IMR-90 (cell line): ENCODE measurements around the gene NETO2. TPM values are rescaled to one million over a fixed set of nuclear protein-coding genes. Genes with fewer than 3 reads are reported as not detected.

Experiments used
- ATAC-seq: fragments of 200-7000 bp; cut with Tn5 transposase; 2 replicates; pipeline ENCODE4 v1.9.1; 2020; ENCODE audit warnings: low read depth, mild to moderate bottlenecking, moderate library complexity
- BruUV-seq: library from RNA; stranded (reverse); fragments of 400-500 nt; replicated peaks from 2 replicates; lab custom pipeline; 2021; lab: Mats Ljungman, UMichigan
- CTCF ChIA-PET: fragments of 300-600 bp; formaldehyde crosslinking; extraction: SDS; loops from one replicate; lab custom pipeline; 2021; ENCODE audit warnings: antibody characterized with exemption; lab: Yijun Ruan, JAX
- POLR2A ChIA-PET: fragments of 300-600 bp; sonication (Branson Sonifier 250); formaldehyde crosslinking; loops from one replicate; lab custom pipeline; 2022; ENCODE audit warnings: antibody characterized with exemption; ENCODE audit not compliant: unreplicated experiment; lab: Charles Lee
- DNase-seq: peaks from one replicate; pipeline ENCODE4 v3.0.0; 2013
- H2AFZ ChIP-seq: replicated peaks from 2 replicates; pipeline ENCODE3; 2013; ENCODE audit warnings: low read length, mild to moderate bottlenecking; ENCODE audit not compliant: poor library complexity
- H2AK5ac ChIP-seq: 2 replicates; pipeline ENCODE4 v1.6.1; 2013; ENCODE audit warnings: low read depth, low read length, inconsistent platforms
- H2AK9ac ChIP-seq: replicated peaks from 2 replicates; pipeline ENCODE3; 2013; ENCODE audit warnings: mild to moderate bottlenecking, low read depth, low read length, moderate library complexity; ENCODE audit not compliant: poor library complexity
- H2BK120ac ChIP-seq: 2 replicates; pipeline ENCODE4 v1.6.1; 2013; ENCODE audit warnings: low read depth, low read length, inconsistent platforms
- H2BK15ac ChIP-seq: 3 replicates; pipeline ENCODE4 v1.6.1; 2013; ENCODE audit warnings: low read depth, low read length, inconsistent platforms
- H2BK20ac ChIP-seq: 2 replicates; pipeline ENCODE4 v1.6.1; 2013; ENCODE audit warnings: low read depth, mild to moderate bottlenecking, inconsistent platforms, low read length, moderate library complexity
- H2BK5ac ChIP-seq: 2 replicates; pipeline ENCODE4 v1.6.1; 2013; ENCODE audit warnings: mild to moderate bottlenecking, low read depth, low read length, inconsistent platforms; ENCODE audit not compliant: poor library complexity, severe bottlenecking
- H3K14ac ChIP-seq: replicated peaks from 2 replicates; pipeline ENCODE4 v1.6.1; 2013; ENCODE audit warnings: low read depth, low read length, inconsistent platforms
- H3K18ac ChIP-seq: 2 replicates; pipeline ENCODE4 v1.6.1; 2013; ENCODE audit warnings: low read depth, low read length, control low read depth
- H3K23ac ChIP-seq: 2 replicates; pipeline ENCODE4 v1.6.1; 2013; ENCODE audit warnings: low read depth, low read length, inconsistent platforms
- H3K27ac ChIP-seq: 2 replicates; pipeline ENCODE4 v1.5.1; 2013; ENCODE audit warnings: mild to moderate bottlenecking, control low read depth, low read length; ENCODE audit not compliant: insufficient read depth
- H3K27me3 ChIP-seq: 2 replicates; pipeline ENCODE4 v1.6.1; 2013; ENCODE audit warnings: low read length; ENCODE audit not compliant: control insufficient read depth, insufficient read depth
- H3K36me3 ChIP-seq: 2 replicates; pipeline ENCODE4 v1.6.1; 2013; ENCODE audit warnings: low read length, mixed read lengths; ENCODE audit not compliant: control insufficient read depth, insufficient read depth
- H3K4ac ChIP-seq: 2 replicates; pipeline ENCODE4 v1.6.1; 2013; ENCODE audit warnings: low read depth, low read length, inconsistent platforms
- H3K4me1 ChIP-seq: 2 replicates; pipeline ENCODE4 v1.6.1; 2013; ENCODE audit warnings: low read length, mixed read lengths; ENCODE audit not compliant: control insufficient read depth, insufficient read depth
- H3K4me2 ChIP-seq: 2 replicates; pipeline ENCODE4 v1.6.1; 2013; ENCODE audit warnings: low read depth, mild to moderate bottlenecking, control low read depth, low read length, moderate library complexity
- H3K4me3 ChIP-seq: 2 replicates; pipeline ENCODE4 v1.5.1; 2013; ENCODE audit warnings: low read depth, mild to moderate bottlenecking, control low read depth, low read length, moderate library complexity; ENCODE audit not compliant: insufficient read depth
- H3K56ac ChIP-seq: 2 replicates; pipeline ENCODE4 v1.6.1; 2013; ENCODE audit warnings: low read length, inconsistent platforms; ENCODE audit not compliant: insufficient read depth; ENCODE audit errors: extremely low read depth
- H3K79me1 ChIP-seq, 2 experiments: 2 replicates each; pipeline ENCODE4 v1.6.1; 2013; ENCODE audit warnings: low read length in 2 of 2, inconsistent platforms in 1 of 2, low read depth in 1 of 2
- H3K9ac ChIP-seq: 2 replicates; pipeline ENCODE4 v1.6.1; 2013; ENCODE audit warnings: low read depth, low read length, control low read depth
- H3K9me1 ChIP-seq: 2 replicates; pipeline ENCODE4 v1.6.1; 2013; ENCODE audit warnings: low read length, inconsistent platforms; ENCODE audit not compliant: insufficient read depth
- H3K9me3 ChIP-seq: 2 replicates; pipeline ENCODE4 v1.6.1; 2013; ENCODE audit warnings: low read length; ENCODE audit not compliant: control insufficient read depth, insufficient read depth
- H4K20me1 ChIP-seq: 2 replicates; pipeline ENCODE4 v1.6.1; 2013; ENCODE audit warnings: low read length, inconsistent platforms; ENCODE audit not compliant: insufficient read depth
- H4K5ac ChIP-seq: 2 replicates; pipeline ENCODE4 v1.6.1; 2013; ENCODE audit warnings: mild to moderate bottlenecking, low read depth, low read length, control low read depth
- H4K8ac ChIP-seq, 2 experiments: 2 replicates each; pipeline ENCODE4 v1.6.1; 2013; ENCODE audit warnings: low read depth in 2 of 2, low read length in 2 of 2, control low read depth in 1 of 2, inconsistent platforms in 1 of 2
- H4K91ac ChIP-seq: 2 replicates; pipeline ENCODE4 v1.6.1; 2013; ENCODE audit warnings: low read depth, low read length, inconsistent platforms; ENCODE audit not compliant: insufficient read depth
- CHD1 ChIP-seq: IDR thresholded peaks from 2 replicates; pipeline ENCODE4 v1.6.1; 2012; ENCODE audit warnings: low read depth, low read length, improper control_type of control experiment
- POLR2A ChIP-seq: IDR thresholded peaks from 2 replicates; pipeline ENCODE4 v1.6.1; 2012; ENCODE audit warnings: mild to moderate bottlenecking, low read depth, low read length
- RAD21 ChIP-seq: IDR thresholded peaks from 2 replicates; pipeline ENCODE4 v1.6.1; 2012; ENCODE audit warnings: low read length, improper control_type of control experiment
- RFX5 ChIP-seq: IDR thresholded peaks from 2 replicates; pipeline ENCODE4 v1.8.0; 2012; ENCODE audit warnings: low read depth, mild to moderate bottlenecking, low read length, moderate library complexity
- SMC3 ChIP-seq: fragments of 150-350 bp; IDR thresholded peaks from 2 replicates; pipeline ENCODE4 v1.6.1; 2016; ENCODE audit warnings: low read depth, mild to moderate bottlenecking, antibody characterized with exemption, low read length, moderate library complexity
- WGBS, 2 experiments: methylation state at CpG; one replicate each; pipeline versions ENCODE4 v1.1.5 to v1.1.7; 2013; ENCODE audit warnings: missing lambda C conversion rate in 2 of 2; ENCODE audit not compliant: insufficient read length in 1 of 2; ENCODE audit errors: extremely low coverage in 2 of 2; 5-methylcytosine and 5-hydroxymethylcytosine counted together
- dilution Hi-C: fragments of 300-500 bp; cut with HindIII; formaldehyde crosslinking; loops from one replicate; pipeline ENCODE4 v1.14.3; 2018; ENCODE audit warnings: low sequenced_read_pairs; ENCODE audit not compliant: unreplicated experiment
- in situ Hi-C: fragments of 300-500 bp; cut with MboI; formaldehyde crosslinking; loops from 3 replicates; pipeline ENCODE4 v1.14.3; 2019; ENCODE audit warnings: low sequenced_read_pairs, inconsistent platforms, mixed read lengths
- intact Hi-C: fragments of 100-400 bp; cut with micrococcal nuclease; formaldehyde crosslinking; loops from 2 replicates; pipeline ENCODE4 v1.10.0; 2022
- polyA plus RNA-seq, 3 experiments: library from polyadenylated mRNA; depleted of rRNA; stranded (reverse); fragments of >200 nt; gene quantifications; 2 replicates each; pipeline ENCODE4 v1.2.3, GENCODE V29; 2012; ENCODE audit warnings: low replicate concordance in 1 of 3
- total RNA-seq: library from RNA; depleted of rRNA; stranded (reverse); fragments of >200 nt; gene quantifications from 2 replicates; pipeline ENCODE4 v1.2.3, GENCODE V29; 2012
- TF ChIP-seq, protein P1 (sequence below): fragments of 150-350 bp; IDR thresholded peaks from 2 replicates; pipeline ENCODE4 v1.6.1; 2016; ENCODE audit warnings: low read depth, mild to moderate bottlenecking, low read length, moderate library complexity, borderline replicate concordance
- TF ChIP-seq, protein P2 (sequence below): fragments of 150-350 bp; IDR thresholded peaks from 2 replicates; pipeline ENCODE4 v1.6.1; 2017; ENCODE audit warnings: mild to moderate bottlenecking, antibody characterized with exemption, low read length, low read depth

NETO2 gene
- total and polyA plus RNA-seq, 2 of the 4 experiments (the other 2 are of a cell fraction): 38.5 to 39.3 TPM

DNA sequence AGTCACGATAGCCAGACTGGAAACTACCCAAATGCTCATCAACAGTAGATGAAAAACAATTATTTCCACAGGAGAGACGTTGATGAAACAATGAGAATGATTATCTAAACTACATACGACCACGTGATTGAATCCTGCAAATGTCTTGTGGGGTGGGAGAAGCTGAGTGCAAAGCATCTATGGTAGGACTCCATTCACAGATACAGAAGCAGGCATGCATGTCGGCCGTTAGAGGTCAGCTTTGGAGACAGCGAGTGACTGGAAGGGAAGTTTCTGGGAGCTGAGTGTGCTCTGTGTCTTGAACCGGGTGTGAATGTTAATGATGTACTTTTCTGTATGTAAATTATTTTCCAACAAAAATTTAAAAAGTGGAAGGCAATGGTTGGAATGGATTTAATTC is 98.7 kb downstream of the NETO2 start:
- no peak overlapping the region for H3K27ac ChIP-seq
- H3K4me2 ChIP-seq: no peak overlapping the region
- peaks cover 11% of the 10 kb centered on the region; the same call in 1 of the 2 replicates for H3K27me3 ChIP-seq
- no peak overlapping the region for H4K5ac ChIP-seq
- no peak overlapping the region for H3K56ac ChIP-seq
- H2AK9ac ChIP-seq: no peak overlapping the region
- ChIA-PET CTCF (no interaction called here), POLR2A (no interaction called here)
- H4K8ac ChIP-seq: no peak overlapping the region
- TF ChIP-seq RFX5 (no peak), SMC3 (no peak), POLR2A (no peak), RAD21 (no peak), CHD1 (no peak)
- TF ChIP-seq, protein P1, sequence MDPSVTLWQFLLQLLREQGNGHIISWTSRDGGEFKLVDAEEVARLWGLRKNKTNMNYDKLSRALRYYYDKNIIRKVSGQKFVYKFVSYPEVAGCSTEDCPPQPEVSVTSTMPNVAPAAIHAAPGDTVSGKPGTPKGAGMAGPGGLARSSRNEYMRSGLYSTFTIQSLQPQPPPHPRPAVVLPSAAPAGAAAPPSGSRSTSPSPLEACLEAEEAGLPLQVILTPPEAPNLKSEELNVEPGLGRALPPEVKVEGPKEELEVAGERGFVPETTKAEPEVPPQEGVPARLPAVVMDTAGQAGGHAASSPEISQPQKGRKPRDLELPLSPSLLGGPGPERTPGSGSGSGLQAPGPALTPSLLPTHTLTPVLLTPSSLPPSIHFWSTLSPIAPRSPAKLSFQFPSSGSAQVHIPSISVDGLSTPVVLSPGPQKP: no peak
- TF ChIP-seq, protein P2, sequence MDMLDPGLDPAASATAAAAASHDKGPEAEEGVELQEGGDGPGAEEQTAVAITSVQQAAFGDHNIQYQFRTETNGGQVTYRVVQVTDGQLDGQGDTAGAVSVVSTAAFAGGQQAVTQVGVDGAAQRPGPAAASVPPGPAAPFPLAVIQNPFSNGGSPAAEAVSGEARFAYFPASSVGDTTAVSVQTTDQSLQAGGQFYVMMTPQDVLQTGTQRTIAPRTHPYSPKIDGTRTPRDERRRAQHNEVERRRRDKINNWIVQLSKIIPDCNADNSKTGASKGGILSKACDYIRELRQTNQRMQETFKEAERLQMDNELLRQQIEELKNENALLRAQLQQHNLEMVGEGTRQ: no peak
- H4K91ac ChIP-seq: no peak overlapping the region
- H3K9me3 ChIP-seq: no peaks in the 10 kb centered on the region
- dilution Hi-C loops: no loop called here
- H3K14ac ChIP-seq: no peak overlapping the region
- no peak overlapping the region for H3K23ac ChIP-seq
- no TSS peak for BruUV-seq
- no peak overlapping the region for H2AK5ac ChIP-seq
- H3K9me1 ChIP-seq: no peaks in the 10 kb centered on the region
- H2AFZ ChIP-seq: peak overlapping the region; percentile 41
- H2BK15ac ChIP-seq: no peak overlapping the region
- no peaks in the 10 kb centered on the region for H3K36me3 ChIP-seq
- no peak overlapping the region for H3K4me3 ChIP-seq
- intact Hi-C loops: no loop called here
- no peak overlapping the region for H3K4ac ChIP-seq
- no peak for ATAC-seq
- H4K20me1 ChIP-seq: no peaks in the 10 kb centered on the region
- H3K4me1 ChIP-seq: no peaks in the 10 kb centered on the region
- H2BK5ac ChIP-seq: no peak overlapping the region
- 53% methylated on average over 3 of the region's 8 CpGs; no CpG with 5 or more reads in 1 of the 2 experiments for WGBS, 2 experiments
- no peak overlapping the region for H2BK120ac ChIP-seq
- H3K79me1 ChIP-seq: no peaks in the 10 kb centered on the region
- no peak overlapping the region for H3K18ac ChIP-seq
- H2BK20ac ChIP-seq: no peak overlapping the region
- no peak overlapping the region for H3K9ac ChIP-seq
- DNase-seq: no peak
- in situ Hi-C loops: no loop called here
